Transverse colon (tissue), 4 donors: ENCODE data around the gene HDAC9.

Source experiments
- CTCF ChIP-seq, 5 experiments: fragments of 200-600 bp in 3 of 5; fragments of 450-650 bp in 2 of 5; sonication (generic) in 3 of 5; IDR thresholded peaks; 1 replicate in 2 of 5; 2 replicates in 3 of 5; pipeline ENCODE4 v1.5.1; 2016 to 2017; ENCODE audit warnings: antibody characterized with exemption in 5 of 5, inconsistent platforms in 3 of 5, mild to moderate bottlenecking in 2 of 5, moderate library complexity in 1 of 5
- POLR2AphosphoS5 ChIP-seq, 3 donors: sonication (generic); formaldehyde crosslinking; IDR thresholded peaks; one replicate each; pipeline ENCODE4 v1.6.1; 2016; ENCODE audit warnings: antibody characterized with exemption in 3 of 3

GRCh38 chr7:18855796-18856195 lies 360.2 kb downstream of the HDAC9 start:
- TF ChIP-seq POLR2AphosphoS5 (IDR thresholded peaks at IDR 0.05) (no peak), CTCF (IDR thresholded peaks at IDR 0.05) (no peak)
